GM10266 (cell line): Measurements from ENCODE around the gene TEX30.

Experiments used
- DNase-seq: peaks from one replicate; pipeline ENCODE4 v3.0.0; 2012; ENCODE audit errors: extremely low spot score
- CTCF ChIP-seq: IDR thresholded peaks from 2 replicates; pipeline ENCODE4 v1.5.1; 2012; ENCODE audit warnings: mild to moderate bottlenecking, low read depth; ENCODE audit not compliant: control insufficient read depth, insufficient read depth; ENCODE audit errors: missing control alignments

The TEX30 gene

DNA sequence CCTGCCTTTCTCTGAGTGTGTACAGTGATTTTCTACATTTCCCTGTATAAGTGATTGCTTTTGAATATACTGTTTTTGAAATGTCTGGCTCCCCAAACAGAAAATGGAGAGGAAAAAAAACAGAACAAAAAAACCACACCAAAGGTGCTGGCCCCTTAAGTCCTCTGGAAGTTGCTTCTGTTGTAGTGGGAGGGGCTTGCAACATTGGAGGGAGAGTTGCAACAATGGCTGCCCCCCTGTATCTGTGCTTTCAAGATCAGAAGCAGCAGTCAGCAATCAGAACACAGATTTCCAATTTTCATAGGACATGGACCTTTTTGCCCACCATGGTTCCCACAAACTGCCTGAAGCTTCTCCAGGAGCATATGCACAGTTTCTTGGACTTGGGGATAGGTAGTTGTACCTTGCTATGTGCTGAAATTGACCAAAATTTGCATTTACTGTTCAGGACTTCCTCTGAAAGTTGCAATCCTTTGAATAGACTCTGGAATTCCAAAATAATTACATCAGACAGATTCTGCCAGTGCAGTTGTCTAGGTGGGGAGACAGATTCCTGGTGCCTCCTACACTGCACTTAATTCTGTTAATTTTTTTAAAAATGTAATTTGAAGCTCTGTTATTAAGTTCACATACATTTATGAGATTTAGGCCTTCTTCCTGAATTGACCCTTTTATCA lies 39.2 kb upstream of the TEX30 start:
- TF ChIP-seq CTCF: no peak
- DNase-seq: peak; percentile 15

GRCh38 chr13:102807699-102808098 lies 34.1 kb upstream of the TEX30 start:
- no peak for DNase-seq
- no peak for TF ChIP-seq CTCF

GRCh38 chr13:102805680-102806079 lies 32.1 kb upstream of the TEX30 start:
- TF ChIP-seq CTCF: no peak
- no peak for DNase-seq

- peak; percentile 92 for TF ChIP-seq CTCF
- peak; percentile 93 for DNase-seq
Observed at GRCh38 chr13:102800145-102801041, 26.8 kb upstream of the TEX30 start.

DNA sequence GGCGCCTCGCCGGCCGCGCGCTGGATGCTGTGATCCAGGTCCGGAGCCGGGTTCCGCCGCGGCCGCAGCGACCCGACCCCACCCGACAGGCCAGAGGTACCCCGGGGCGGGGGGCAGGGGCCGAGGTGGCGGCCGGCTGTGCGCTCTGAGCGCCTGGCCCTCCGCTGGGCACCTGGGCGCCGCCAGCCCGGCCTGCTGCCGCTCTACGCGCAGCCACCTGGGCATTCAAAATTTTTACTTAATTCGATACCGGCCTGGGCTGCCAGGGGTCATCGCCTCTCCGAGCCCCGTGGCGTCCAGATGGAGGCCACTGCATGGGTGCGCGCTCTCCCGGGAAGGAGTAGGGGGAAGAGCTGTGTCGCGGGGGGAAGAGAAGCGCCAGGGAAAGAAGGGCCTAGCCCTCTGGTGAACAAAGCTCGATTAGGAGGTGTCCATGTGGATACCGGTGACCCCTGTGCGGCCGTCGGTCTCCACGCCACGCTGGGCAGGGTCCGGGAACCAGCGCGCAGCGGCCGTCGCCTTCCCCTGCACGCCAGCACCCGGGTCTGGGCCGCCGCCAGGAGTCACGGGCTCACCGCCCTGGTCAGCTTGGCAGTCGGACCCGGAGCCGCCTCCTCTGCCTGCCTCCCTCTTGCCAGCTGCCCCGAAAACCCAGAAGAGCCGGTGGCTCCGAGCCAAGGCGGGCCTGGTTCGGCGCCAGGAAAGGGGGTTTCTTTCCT lies 26.0 kb upstream of the TEX30 start:
- no peak for TF ChIP-seq CTCF
- peak; percentile 51 for DNase-seq

DNA sequence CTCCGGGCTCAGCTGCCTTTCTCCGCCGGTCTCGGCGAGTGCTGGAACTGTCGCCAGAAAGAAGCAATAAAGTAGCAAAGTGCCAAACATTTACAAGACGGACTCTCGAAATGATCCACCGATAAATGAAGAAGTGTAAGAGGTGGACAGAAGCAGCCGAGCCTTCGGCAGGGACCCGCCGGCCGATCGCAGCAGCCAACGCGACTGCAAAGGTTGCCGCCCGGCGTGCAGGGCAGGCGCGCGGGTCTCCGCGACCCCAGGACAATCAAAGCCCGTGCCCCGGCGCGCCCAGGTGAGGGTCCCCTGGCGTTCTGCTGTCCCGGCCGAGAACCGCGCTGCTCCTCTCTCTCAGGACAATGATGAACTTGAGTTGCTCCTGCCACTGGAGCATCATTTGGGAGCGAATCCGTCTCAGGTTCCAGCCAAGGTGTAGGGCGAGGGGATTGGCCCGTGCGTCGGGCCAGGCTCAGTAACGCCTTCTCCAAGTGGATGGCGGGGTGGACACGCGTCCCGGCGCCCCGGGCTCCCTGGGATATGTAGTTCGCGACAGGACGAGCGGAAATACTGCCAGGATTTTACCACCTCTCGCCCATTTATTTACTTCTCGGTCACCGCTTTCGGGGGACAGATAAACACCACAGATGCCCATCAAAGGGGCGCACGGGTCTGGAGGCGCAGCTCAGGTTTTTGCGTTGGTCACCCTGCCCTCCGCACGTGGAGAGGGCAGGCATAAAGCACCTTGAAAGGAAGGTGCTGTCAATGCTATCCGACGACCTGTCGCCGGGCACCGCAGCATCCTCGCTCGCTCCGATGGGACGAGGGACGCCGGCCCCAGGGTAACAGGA lies 25.2 kb upstream of the TEX30 start, which contains the start of the genes BIVM and POGLUT2:
BIVM (plus strand) TSS at position 539 of the 845 bp plus-strand sequence. CDS start 8,149 bp downstream, outside the sequence.
POGLUT2 (minus strand) TSS at position 396 of the 845 bp plus-strand sequence; CDS start at position 90, 306 bp downstream.
- peak; percentile 97 for DNase-seq
- TF ChIP-seq CTCF: no peak
